ENCODE results near the gene NTF4.
"Not testable (repeated sequence)": the region's sequence is repeated elsewhere in the genome, so short reads cannot be mapped to it uniquely, and the experiment has no call there.

DNA sequence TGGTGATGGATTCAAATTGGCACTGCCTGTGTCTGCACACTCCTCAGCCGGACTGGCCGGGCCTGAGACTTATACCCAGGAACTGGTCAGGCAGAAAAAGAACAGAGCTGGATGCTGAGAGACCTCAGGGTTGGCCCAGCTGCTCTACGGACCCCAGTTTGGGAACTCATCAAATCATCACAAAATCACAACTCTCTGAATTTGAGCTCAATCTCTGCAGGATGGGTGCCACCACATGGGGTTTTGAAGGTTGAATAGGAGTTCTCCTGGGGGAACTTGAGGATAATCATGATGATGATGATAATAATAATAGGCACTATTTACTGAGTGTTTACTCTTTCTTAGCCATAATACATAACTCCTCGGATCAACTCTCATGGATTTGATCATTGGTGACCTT, 22.0 kb downstream of the NTF4 start:
- TF ChIP-seq POLR2A (IDR thresholded peaks at IDR 0.05; ENCODE audit: low read depth, low read length); POLR2AphosphoS5 (IDR thresholded peaks at IDR 0.05; ENCODE audit: low read depth, low read length); PAX5 (IDR thresholded peaks at IDR 0.05; ENCODE audit: insufficient read depth, low read length, severe bottlenecking); SPI1 (IDR thresholded peaks at IDR 0.05; ENCODE audit: low read depth, low read length): not testable (repeated sequence)

Data from GM12891 (cell line).